ENCODE data around the gene ZNF700. TPM values are rescaled to one million over a fixed set of nuclear protein-coding genes. Genes with fewer than 3 reads are reported as not detected.

Gene ZNF700
- total and polyA plus RNA-seq, 9 of the 15 experiments (the other 6 are each of a cell fraction or from before 2014, with no cell fraction given): 10.3 to 24.7 (median 14.1) TPM

DNA sequence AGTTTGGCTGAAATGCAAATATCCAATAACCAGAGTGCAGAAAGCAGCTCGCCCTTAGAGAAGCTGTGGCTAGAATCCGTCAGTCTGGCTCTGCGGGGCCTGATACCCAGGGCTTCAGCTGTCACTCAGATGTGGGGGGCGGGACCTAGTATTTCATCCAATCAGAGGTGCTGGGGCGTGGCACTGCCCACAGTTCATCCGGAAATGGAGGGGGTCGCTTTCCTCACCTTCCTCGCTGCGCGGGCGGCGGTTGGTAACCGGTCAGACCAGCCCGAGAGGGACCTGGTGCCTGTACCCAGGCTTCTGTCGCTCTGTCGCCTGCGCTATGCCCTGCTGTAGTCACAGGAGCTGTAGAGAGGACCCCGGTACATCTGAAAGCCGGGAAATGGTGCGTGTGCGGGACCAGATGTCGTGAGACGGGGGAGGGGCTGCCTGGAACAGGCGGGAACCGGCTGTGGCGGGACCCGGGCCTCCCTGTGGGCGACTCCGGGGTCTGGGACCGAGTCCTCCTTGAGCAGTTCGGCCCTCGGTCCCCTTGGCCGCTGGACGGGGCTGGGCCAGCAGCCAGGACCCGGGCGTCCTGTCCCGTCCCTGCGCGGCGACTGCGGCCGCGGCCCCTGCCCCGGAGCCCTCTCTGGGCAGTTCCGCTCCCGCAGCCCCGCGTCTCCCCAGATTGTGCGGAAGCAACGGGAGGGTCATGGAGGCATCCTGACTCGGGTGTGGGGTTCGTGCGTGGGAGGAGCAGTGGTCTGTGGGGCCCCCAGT lies at the start of gene ZNF700 (continued):
- TF ChIP-seq ETS1 (conservative IDR thresholded peaks at IDR 0.05; ENCODE audit: control insufficient read depth, low read depth, low read length) (peak; percentile 60), NR2C1 (IDR thresholded peaks at IDR 0.05) (peak; percentile 37; the same call in 1 of the 2 replicates), NR2C1 (tag; IDR thresholded peaks at IDR 0.05) (peak; percentile 54; the same call in 1 of the 2 replicates), SOX6 (IDR thresholded peaks at IDR 0.05) (0 out of 2 replicates have a peak, but pooled peaks have one; percentile 37), CEBPZ (IDR thresholded peaks at IDR 0.05; ENCODE audit: borderline replicate concordance, low read depth, low read length) (no peak), MYBL2 (IDR thresholded peaks at IDR 0.05; ENCODE audit: low read depth) (no peak), MYBL2 (CRISPR knock-in tag; IDR thresholded peaks at IDR 0.05; ENCODE audit: borderline replicate concordance) (no peak), SPI1 (IDR thresholded peaks at IDR 0.05; ENCODE audit: borderline replicate concordance, low read depth, low read length) (peak; percentile 40; the same call in 1 of the 2 replicates), ZNF24 (IDR thresholded peaks at IDR 0.05) (0 out of 2 replicates have a peak, but pooled peaks have one; percentile 33), RCOR1 (IDR thresholded peaks at IDR 0.05; ENCODE audit: borderline replicate concordance in 1 of 2, low read depth in 2 of 2, low read length in 2 of 2) (no peak), LCOR (CRISPR knock-in tag; IDR thresholded peaks at IDR 0.05) (0 out of 2 replicates have a peak, but pooled peaks have one; percentile 31), PHB (CRISPR knock-in tag; IDR thresholded peaks at IDR 0.05) (peak; percentile 20; the same call in 1 of the 2 replicates)
- TF ChIP-seq, protein P1, sequence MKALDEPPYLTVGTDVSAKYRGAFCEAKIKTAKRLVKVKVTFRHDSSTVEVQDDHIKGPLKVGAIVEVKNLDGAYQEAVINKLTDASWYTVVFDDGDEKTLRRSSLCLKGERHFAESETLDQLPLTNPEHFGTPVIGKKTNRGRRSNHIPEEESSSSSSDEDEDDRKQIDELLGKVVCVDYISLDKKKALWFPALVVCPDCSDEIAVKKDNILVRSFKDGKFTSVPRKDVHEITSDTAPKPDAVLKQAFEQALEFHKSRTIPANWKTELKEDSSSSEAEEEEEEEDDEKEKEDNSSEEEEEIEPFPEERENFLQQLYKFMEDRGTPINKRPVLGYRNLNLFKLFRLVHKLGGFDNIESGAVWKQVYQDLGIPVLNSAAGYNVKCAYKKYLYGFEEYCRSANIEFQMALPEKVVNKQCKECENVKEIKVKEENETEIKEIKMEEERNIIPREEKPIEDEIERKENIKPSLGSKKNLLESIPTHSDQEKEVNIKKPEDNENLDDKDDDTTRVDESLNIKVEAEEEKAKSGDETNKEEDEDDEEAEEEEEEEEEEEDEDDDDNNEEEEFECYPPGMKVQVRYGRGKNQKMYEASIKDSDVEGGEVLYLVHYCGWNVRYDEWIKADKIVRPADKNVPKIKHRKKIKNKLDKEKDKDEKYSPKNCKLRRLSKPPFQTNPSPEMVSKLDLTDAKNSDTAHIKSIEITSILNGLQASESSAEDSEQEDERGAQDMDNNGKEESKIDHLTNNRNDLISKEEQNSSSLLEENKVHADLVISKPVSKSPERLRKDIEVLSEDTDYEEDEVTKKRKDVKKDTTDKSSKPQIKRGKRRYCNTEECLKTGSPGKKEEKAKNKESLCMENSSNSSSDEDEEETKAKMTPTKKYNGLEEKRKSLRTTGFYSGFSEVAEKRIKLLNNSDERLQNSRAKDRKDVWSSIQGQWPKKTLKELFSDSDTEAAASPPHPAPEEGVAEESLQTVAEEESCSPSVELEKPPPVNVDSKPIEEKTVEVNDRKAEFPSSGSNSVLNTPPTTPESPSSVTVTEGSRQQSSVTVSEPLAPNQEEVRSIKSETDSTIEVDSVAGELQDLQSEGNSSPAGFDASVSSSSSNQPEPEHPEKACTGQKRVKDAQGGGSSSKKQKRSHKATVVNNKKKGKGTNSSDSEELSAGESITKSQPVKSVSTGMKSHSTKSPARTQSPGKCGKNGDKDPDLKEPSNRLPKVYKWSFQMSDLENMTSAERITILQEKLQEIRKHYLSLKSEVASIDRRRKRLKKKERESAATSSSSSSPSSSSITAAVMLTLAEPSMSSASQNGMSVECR (CRISPR knock-in tag; IDR thresholded peaks at IDR 0.05): peak; percentile 80
- TF ChIP-seq, protein P2, sequence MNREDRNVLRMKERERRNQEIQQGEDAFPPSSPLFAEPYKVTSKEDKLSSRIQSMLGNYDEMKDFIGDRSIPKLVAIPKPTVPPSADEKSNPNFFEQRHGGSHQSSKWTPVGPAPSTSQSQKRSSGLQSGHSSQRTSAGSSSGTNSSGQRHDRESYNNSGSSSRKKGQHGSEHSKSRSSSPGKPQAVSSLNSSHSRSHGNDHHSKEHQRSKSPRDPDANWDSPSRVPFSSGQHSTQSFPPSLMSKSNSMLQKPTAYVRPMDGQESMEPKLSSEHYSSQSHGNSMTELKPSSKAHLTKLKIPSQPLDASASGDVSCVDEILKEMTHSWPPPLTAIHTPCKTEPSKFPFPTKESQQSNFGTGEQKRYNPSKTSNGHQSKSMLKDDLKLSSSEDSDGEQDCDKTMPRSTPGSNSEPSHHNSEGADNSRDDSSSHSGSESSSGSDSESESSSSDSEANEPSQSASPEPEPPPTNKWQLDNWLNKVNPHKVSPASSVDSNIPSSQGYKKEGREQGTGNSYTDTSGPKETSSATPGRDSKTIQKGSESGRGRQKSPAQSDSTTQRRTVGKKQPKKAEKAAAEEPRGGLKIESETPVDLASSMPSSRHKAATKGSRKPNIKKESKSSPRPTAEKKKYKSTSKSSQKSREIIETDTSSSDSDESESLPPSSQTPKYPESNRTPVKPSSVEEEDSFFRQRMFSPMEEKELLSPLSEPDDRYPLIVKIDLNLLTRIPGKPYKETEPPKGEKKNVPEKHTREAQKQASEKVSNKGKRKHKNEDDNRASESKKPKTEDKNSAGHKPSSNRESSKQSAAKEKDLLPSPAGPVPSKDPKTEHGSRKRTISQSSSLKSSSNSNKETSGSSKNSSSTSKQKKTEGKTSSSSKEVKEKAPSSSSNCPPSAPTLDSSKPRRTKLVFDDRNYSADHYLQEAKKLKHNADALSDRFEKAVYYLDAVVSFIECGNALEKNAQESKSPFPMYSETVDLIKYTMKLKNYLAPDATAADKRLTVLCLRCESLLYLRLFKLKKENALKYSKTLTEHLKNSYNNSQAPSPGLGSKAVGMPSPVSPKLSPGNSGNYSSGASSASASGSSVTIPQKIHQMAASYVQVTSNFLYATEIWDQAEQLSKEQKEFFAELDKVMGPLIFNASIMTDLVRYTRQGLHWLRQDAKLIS (CRISPR knock-in tag; IDR thresholded peaks at IDR 0.05): 0 out of 2 replicates have a peak, but pooled peaks have one; percentile 30
